Measurements from ENCODE around the gene CCDC106. TPM values are rescaled to one million over a fixed set of nuclear protein-coding genes. Genes with fewer than 3 reads are reported as not detected.
A peak's percentile ranks its signal among the peaks of the same experiment; 100 is the strongest.

The CCDC106 gene
- polyA plus RNA-seq (ENCODE audit: insufficient read length): 15.1 TPM

- no peak for DNase-seq (ENCODE audit: low read depth)
Observed at GRCh38 chr19:55647732-55648584, at the start of gene CCDC106. Gene CCDC106 (plus strand): TSS chr19:55648212. CDS start chr19:55649047, 835 bp downstream.

GRCh38 chr19:55598719-55599467, 49.1 kb upstream of the CCDC106 start:
- DNase-seq (ENCODE audit: low read depth): no peak

- DNase-seq (ENCODE audit: low read depth): peak; percentile 95
Observed at GRCh38 chr19:55599468-55599841, 48.6 kb upstream of the CCDC106 start, which contains the start of gene FIZ1. Gene FIZ1 (minus strand): TSS chr19:55599517. CDS start chr19:55597865, 1,652 bp downstream.

GRCh38 chr19:55599842-55600661, 48.0 kb upstream of the CCDC106 start, which contains the start of gene ZNF524:
Gene ZNF524 (plus strand): TSS chr19:55600288. CDS start chr19:55602113, 1,825 bp downstream.
- DNase-seq (ENCODE audit: low read depth): peak; percentile 86

GRCh38 chr19:55600662-55601028, 47.4 kb upstream of the CCDC106 start:
- DNase-seq (ENCODE audit: low read depth): no peak

- DNase-seq (ENCODE audit: low read depth): no peak
Observed at GRCh38 chr19:55601084-55601483, 46.9 kb upstream of the CCDC106 start.

GRCh38 chr19:55602104-55603001, 45.7 kb upstream of the CCDC106 start:
- DNase-seq (ENCODE audit: low read depth): no peak

GRCh38 chr19:55603115-55603514, 44.9 kb upstream of the CCDC106 start:
- no peak for DNase-seq (ENCODE audit: low read depth)

- no peak for DNase-seq (ENCODE audit: low read depth)
Observed at GRCh38 chr19:55603581-55604292, 44.3 kb upstream of the CCDC106 start.

GRCh38 chr19:55605207-55605636, 42.8 kb upstream of the CCDC106 start:
- peak; percentile 88 for DNase-seq (ENCODE audit: low read depth)

GRCh38 chr19:55605637-55606470, 42.2 kb upstream of the CCDC106 start, which contains the start of gene ZNF865:
Gene ZNF865 (plus strand): TSS chr19:55605647. CDS start chr19:55613619, 7,972 bp downstream.
- no peak for DNase-seq (ENCODE audit: low read depth)

GRCh38 chr19:55606471-55606787, 41.6 kb upstream of the CCDC106 start:
- no peak for DNase-seq (ENCODE audit: low read depth)

- no peak for DNase-seq (ENCODE audit: low read depth)
Observed at GRCh38 chr19:55606817-55607216, 41.2 kb upstream of the CCDC106 start.

- DNase-seq (ENCODE audit: low read depth): no peak
Observed at GRCh38 chr19:55609326-55609725, 38.7 kb upstream of the CCDC106 start.

GRCh38 chr19:55611300-55611982, 36.6 kb upstream of the CCDC106 start:
- DNase-seq (ENCODE audit: low read depth): no peak

GRCh38 chr19:55611983-55612645, 35.9 kb upstream of the CCDC106 start:
- DNase-seq (ENCODE audit: low read depth): no peak

- DNase-seq (ENCODE audit: low read depth): no peak
Observed at GRCh38 chr19:55613396-55613795, 34.6 kb upstream of the CCDC106 start.

Data from forelimb muscle (tissue), 1 donor.